ENCODE measurements around the gene ZNF835.

- TF ChIP-seq, protein P1, sequence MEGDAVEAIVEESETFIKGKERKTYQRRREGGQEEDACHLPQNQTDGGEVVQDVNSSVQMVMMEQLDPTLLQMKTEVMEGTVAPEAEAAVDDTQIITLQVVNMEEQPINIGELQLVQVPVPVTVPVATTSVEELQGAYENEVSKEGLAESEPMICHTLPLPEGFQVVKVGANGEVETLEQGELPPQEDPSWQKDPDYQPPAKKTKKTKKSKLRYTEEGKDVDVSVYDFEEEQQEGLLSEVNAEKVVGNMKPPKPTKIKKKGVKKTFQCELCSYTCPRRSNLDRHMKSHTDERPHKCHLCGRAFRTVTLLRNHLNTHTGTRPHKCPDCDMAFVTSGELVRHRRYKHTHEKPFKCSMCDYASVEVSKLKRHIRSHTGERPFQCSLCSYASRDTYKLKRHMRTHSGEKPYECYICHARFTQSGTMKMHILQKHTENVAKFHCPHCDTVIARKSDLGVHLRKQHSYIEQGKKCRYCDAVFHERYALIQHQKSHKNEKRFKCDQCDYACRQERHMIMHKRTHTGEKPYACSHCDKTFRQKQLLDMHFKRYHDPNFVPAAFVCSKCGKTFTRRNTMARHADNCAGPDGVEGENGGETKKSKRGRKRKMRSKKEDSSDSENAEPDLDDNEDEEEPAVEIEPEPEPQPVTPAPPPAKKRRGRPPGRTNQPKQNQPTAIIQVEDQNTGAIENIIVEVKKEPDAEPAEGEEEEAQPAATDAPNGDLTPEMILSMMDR (IDR thresholded peaks at IDR 0.05): no peak
- TF ChIP-seq POLR2AphosphoS5 (IDR thresholded peaks at IDR 0.05) (no peak), EP300 (IDR thresholded peaks at IDR 0.05) (no peak)
Measured at GRCh38 chr19:56623006-56623405, 48.6 kb downstream of the ZNF835 start.
